HG02610 (cell line): ENCODE data around the gene NR1H2.

Source experiments
- ATAC-seq: cut with Tn5 transposase; IDR thresholded peaks from one replicate; pipeline ENCODE4 v1.9.1; 2021; ENCODE audit warnings: mild to moderate bottlenecking, moderate library complexity; ENCODE audit not compliant: unreplicated experiment

NR1H2 gene

DNA sequence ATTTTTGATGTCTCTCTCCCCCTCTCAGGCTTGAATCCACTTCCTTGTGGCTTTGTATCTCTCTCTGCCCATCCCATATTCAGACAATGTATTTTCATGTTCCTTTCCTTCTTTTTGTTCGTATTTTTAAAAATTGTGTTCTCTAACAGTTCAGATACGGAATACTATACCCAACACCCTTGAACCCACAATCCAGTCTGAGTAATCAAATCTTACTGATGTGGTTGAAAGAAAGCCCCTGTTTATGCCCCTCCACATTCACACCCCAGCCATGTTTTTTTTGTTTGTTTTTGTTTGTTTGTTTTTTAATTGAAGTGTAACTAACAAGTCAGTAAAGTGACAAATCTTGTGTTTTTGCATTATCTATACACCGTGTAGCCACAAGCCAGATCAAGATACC, 43.9 kb downstream of the NR1H2 start:
- no peak for ATAC-seq

DNA sequence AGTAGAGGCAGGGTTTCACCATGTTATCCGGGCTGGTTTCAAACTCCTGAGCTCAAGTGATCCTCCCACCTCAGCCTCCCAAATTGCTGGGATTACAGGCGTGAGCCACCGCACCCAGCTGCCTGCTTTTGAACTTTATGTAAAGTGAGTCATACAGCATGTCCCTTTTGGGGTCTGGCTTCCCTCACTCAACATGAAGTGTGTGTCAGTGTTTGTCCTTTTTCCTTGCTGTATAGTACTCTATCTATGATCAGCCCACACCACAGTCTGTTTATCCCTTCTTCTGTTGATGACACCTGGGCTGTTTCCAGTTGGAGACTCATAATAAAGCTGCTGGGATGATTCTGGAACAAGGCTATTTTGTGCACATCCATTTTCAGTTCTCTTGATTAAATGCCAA, 44.6 kb downstream of the NR1H2 start:
- ATAC-seq, result no peak

DNA sequence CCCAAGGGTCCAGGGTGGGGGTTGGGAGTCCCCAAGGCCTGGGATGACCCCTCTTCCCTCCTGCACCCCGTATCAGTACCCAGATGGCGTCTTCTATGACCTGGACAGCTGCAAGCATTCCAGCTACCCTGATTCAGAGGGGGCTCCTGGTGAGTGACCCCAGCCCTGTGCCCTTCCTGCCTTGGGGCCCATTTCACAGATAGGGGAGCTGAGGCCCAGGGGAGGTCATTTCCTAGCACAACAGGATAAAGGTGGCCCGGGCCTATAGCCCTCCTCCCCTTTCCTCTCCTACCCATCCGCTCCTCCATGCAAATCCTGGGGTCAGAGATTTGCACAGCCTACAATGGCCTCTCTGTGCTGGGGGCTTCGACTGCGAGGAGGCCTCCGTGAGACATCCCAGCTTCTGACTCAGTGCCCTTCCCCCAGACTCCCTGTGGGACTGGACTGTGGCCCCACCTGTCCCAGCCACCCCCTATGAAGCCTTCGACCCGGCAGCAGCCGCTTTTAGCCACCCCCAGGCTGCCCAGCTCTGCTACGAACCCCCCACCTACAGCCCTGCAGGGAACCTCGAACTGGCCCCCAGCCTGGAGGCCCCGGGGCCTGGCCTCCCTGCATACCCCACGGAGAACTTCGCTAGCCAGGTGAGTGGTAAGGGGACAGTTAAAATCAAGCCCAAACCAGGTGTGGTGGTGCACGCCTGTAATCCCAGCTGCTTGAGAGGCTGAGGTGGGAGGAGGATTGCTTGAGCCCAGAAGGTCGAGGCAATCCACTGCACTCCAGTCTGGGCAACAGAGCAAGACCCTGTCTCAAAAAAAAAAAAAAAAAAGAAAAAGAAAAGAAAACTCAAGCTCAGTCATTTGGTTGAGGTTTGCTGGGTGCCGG, 46.4 kb downstream of the NR1H2 start:
- ATAC-seq, result no peak

GRCh38 chr19:50423279-50424113, 47.2 kb downstream of the NR1H2 start:
- ATAC-seq, result no peak

DNA sequence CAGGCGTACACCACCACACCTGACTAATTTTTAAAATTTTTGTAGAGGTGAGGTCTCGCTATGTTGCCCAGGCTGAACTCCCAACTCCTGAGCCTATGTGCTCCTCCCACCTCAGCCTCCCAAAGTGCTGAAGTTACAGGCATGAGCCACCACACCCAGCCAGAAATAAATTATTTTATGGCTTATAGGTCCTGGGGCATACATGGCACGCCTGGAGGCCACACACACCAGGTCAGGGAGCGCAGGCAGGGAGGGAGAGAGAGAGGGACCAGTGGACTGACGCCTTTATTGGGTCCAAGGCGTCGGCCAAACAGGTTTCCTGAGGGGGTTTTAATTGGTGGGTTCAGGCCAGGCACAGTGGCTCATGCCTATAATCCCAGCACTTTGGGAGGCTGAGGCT, 49.3 kb downstream of the NR1H2 start:
- ATAC-seq, result no peak

DNA sequence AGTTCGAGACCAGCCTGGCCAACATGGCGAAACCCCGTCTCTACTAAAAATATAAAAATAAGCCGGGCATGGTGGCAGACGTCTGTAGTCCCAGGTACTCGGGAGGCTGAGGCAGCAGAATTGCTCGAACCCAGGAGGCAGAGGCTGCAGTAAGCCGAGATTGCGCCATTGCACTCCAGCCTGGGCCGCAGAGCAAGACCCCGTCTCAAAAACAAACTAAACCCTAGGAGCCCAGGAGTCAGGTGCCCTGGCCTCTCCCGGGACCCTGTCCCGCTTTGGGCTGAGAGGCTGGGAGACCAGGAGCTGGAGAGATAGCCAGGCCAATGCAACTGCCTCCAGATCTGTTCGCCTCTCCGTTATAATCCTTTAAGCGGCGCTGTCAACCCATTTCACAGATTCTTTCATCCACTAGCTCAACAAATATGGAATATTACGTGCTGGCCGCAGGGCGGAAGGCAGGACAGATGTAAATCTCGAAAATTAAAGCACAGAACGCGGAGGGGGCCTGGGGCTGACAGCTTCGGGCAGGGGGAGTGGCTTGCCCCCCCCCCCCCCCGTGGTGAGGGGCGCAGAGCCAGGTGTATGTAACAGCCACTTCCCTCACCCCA, 51.2 kb downstream of the NR1H2 start:
- no peak for ATAC-seq

GRCh38 chr19:50427997-50428425, 51.8 kb downstream of the NR1H2 start:
- no peak for ATAC-seq

- no peak for ATAC-seq
Measured at GRCh38 chr19:50428772-50429463, 52.7 kb downstream of the NR1H2 start.

GRCh38 chr19:50430888-50431342, 54.7 kb downstream of the NR1H2 start:
- no peak for ATAC-seq

DNA sequence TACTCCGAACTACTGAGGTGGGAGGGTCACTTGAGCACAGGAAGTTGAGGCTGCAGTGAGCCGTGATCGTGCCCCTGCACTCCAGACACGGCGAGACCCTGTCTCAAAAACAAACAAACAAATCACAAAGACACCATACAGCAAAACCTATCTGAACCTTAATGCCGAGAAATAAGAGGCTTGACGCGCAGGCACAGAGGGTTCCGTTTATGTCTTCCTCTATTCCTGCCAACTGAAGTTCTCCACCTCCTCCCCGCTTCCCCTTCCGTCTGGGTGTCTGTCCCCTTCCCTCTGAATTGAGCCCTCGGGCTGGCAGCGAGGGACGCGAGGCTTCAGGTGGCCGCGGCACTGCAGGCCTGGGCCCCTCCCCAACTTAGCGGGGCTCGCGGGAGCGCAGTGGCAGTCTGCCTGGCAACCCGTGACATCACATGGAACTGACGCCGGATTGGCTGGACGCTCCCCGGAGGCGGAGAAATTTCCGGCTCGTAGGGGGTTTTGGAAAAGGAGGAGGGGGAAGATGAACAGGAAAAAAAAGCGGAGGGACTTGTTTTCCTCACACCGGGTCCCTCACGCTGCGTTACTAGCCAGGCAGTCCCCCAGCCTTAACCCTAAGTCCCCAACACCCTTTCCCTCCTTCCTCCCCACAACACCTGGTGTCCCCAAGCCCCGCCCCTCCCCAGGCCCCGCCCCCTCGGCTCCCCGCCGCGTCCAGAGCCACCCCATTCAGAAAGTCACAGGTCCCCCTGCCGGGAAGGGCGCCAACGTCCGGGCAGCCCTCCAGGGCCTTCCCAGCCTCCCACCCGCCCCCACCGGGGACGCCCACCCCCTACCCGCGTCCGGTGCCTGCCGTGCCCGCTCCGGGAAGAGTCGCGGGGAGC, 55.3 kb downstream of the NR1H2 start:
- peak; percentile 71 for ATAC-seq

DNA sequence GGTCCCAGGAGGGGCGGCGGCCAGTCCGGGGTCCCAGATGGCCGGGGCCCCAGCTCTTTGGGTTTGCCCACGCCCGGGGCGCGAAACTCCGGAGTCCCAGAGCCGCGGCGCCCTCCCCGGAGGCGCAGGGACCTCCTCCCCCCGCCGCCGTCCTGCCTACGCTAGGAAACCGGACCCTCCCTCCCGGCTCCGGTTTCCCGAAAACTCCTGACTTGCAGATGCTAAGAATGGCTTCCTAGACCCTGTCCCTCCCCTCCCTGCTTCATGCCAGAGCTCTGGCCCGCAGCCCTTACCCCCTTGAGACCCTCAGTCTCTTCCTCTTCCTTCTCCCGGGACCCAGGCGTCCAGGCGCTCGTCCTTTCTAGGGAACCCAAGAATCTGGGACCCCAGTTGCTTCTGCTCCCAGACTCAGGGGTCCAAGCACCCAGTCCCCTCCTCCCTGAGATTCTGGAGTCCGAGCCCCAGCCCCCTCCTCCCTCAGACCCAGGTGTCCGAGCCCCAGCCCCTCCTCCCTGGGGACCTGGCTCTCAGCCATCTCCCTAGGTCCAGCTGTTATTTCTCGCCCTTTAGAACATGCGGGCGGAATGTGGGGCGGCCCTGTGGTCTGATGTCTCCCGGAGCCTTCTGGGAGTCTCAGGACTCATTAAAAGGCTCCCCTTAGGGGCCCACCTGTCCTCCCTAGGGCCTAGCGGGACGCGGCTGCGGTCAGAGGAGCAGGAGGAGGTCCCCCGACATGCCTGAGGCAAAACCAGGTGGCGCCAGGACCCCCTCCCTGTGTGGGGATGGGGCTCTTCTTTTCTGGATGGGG, 56.2 kb downstream of the NR1H2 start, which contains the start of gene MYBPC2:
Gene MYBPC2 (plus strand): TSS at position 672 of the 808 bp plus-strand sequence. CDS start 62 bp downstream, at position 734.
- no peak for ATAC-seq
